HepG2 (cell line): Measurements from ENCODE around the gene ANAPC16. TPM values are rescaled to one million over a fixed set of nuclear protein-coding genes. Genes with fewer than 3 reads are reported as not detected.

ENCODE experiments used
- AHDC1 ChIP-seq: sonication (generic); formaldehyde crosslinking; IDR thresholded peaks from 2 replicates; pipeline ENCODE4 v1.5.1; 2020; ENCODE audit warnings: mild to moderate bottlenecking, missing genetic modification reagents, borderline replicate concordance
- NBN ChIP-seq: fragments of 450-650 bp; conservative IDR thresholded peaks from 2 replicates; pipeline ENCODE4 v1.6.1; 2017
- POLR2A ChIP-seq, 2 experiments: IDR thresholded peaks; 2 replicates each; pipeline ENCODE4 v1.6.1; 2011; ENCODE audit warnings: low read depth in 2 of 2, low read length in 2 of 2, mild to moderate bottlenecking in 1 of 2, moderate library complexity in 1 of 2; ENCODE audit not compliant: insufficient read depth in 1 of 2
- RBM22 ChIP-seq: fragments of 200-400 bp; formaldehyde crosslinking; optimal IDR thresholded peaks from 2 replicates; pipeline ENCODE3; 2017; ENCODE audit warnings: mild to moderate bottlenecking, low read length, moderate library complexity
- SMARCE1 ChIP-seq: fragments of 450-650 bp; IDR thresholded peaks from 2 replicates; pipeline ENCODE4 v1.6.1; 2017; ENCODE audit warnings: borderline replicate concordance
- THAP11 ChIP-seq: IDR thresholded peaks from 2 replicates; pipeline ENCODE4 v1.6.1; 2016; ENCODE audit warnings: missing biosample characterization, missing genetic modification reagents
- ZFAT ChIP-seq: sonication (generic); formaldehyde crosslinking; conservative IDR thresholded peaks from 2 replicates; pipeline ENCODE4 v1.8.1; 2023; ENCODE audit warnings: missing genetic modification reagents, inconsistent platforms
- ZNF160 ChIP-seq: sonication (generic); formaldehyde crosslinking; IDR thresholded peaks from 2 replicates; pipeline ENCODE4 v1.8.0; 2022; ENCODE audit warnings: mild to moderate bottlenecking, inconsistent platforms, missing genetic modification reagents
- ZNF251 ChIP-seq: sonication (generic); formaldehyde crosslinking; IDR thresholded peaks from 2 replicates; pipeline ENCODE4 v1.9.0; 2021; ENCODE audit warnings: mild to moderate bottlenecking, missing genetic modification reagents
- ZNF317 ChIP-seq: sonication (generic); formaldehyde crosslinking; IDR thresholded peaks from 2 replicates; pipeline ENCODE4 v1.5.0; 2020; ENCODE audit warnings: mild to moderate bottlenecking, missing genetic modification reagents
- ZNF33B ChIP-seq: sonication (generic); formaldehyde crosslinking; IDR thresholded peaks from 2 replicates; pipeline ENCODE4 v1.5.1; 2020; ENCODE audit warnings: mild to moderate bottlenecking, missing genetic modification reagents
- ZNF576 ChIP-seq: sonication (generic); formaldehyde crosslinking; IDR thresholded peaks from 2 replicates; pipeline ENCODE4 v1.4.0; 2020; ENCODE audit warnings: mild to moderate bottlenecking, missing genetic modification reagents
- ZSCAN12 ChIP-seq: sonication (generic); formaldehyde crosslinking; IDR thresholded peaks from 2 replicates; pipeline ENCODE4 v1.9.0; 2021; ENCODE audit warnings: mild to moderate bottlenecking, missing genetic modification reagents
- polyA plus RNA-seq, 8 experiments: library from polyadenylated mRNA; depleted of rRNA in 3 of 8; stranded (reverse) in 7 of 8; unstranded in 1 of 8; fragments of >200 nt; fragmentation: Illumina TruSeq in 4 of 8; extraction: Trizol in 4 of 8; gene quantifications; 2 replicates each; pipeline versions ENCODE4 v1.2.1 to v1.2.3, GENCODE V29; 2011 to 2016; ENCODE audit warnings: low read depth in 4 of 8, missing spikeins in 1 of 8, mixed read lengths in 1 of 8; ENCODE audit not compliant: insufficient read depth in 1 of 8
- total RNA-seq, 5 experiments: library from RNA; depleted of rRNA; stranded (reverse); fragments of >200 nt; fragmentation: Illumina TruSeq; extraction: Trizol; gene quantifications; 2 replicates each; pipeline ENCODE4 v1.2.3, GENCODE V29; 2016; ENCODE audit warnings: low read depth in 1 of 5
- TF ChIP-seq, protein P1 (sequence below): sonication (generic); formaldehyde crosslinking; IDR thresholded peaks from 2 replicates; pipeline ENCODE4 v1.4.0; 2020; ENCODE audit warnings: missing genetic modification reagents, borderline replicate concordance
- TF ChIP-seq, protein P2 (sequence below): sonication (generic); formaldehyde crosslinking; IDR thresholded peaks from 2 replicates; pipeline ENCODE4 v1.5.0; 2020; ENCODE audit warnings: missing genetic modification reagents
- TF ChIP-seq, protein P3 (sequence below): sonication (generic); formaldehyde crosslinking; IDR thresholded peaks from 2 replicates; pipeline ENCODE4 v1.5.1; 2020; ENCODE audit warnings: mild to moderate bottlenecking, missing genetic modification reagents, moderate library complexity

The ANAPC16 gene
- total and polyA plus RNA-seq, 2 of the 13 experiments (the other 11 are each of a cell fraction or from before 2014, with no cell fraction given): 74.8 to 89.4 TPM

DNA sequence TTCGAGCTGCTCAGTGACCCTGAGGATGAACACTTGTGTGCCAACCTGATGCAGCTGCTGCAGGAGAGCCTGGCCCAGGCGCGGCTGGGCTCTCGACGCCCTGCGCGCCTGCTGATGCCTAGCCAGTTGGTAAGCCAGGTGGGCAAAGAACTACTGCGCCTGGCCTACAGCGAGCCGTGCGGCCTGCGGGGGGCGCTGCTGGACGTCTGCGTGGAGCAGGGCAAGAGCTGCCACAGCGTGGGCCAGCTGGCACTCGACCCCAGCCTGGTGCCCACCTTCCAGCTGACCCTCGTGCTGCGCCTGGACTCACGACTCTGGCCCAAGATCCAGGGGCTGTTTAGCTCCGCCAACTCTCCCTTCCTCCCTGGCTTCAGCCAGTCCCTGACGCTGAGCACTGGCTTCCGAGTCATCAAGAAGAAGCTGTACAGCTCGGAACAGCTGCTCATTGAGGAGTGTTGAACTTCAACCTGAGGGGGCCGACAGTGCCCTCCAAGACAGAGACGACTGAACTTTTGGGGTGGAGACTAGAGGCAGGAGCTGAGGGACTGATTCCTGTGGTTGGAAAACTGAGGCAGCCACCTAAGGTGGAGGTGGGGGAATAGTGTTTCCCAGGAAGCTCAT, 59.0 kb downstream of the ANAPC16 start (continued):
- TF ChIP-seq ZNF317 (CRISPR knock-in tag): 0 out of 2 replicates have a peak, but pooled peaks have one; percentile 39
- TF ChIP-seq, protein P1, sequence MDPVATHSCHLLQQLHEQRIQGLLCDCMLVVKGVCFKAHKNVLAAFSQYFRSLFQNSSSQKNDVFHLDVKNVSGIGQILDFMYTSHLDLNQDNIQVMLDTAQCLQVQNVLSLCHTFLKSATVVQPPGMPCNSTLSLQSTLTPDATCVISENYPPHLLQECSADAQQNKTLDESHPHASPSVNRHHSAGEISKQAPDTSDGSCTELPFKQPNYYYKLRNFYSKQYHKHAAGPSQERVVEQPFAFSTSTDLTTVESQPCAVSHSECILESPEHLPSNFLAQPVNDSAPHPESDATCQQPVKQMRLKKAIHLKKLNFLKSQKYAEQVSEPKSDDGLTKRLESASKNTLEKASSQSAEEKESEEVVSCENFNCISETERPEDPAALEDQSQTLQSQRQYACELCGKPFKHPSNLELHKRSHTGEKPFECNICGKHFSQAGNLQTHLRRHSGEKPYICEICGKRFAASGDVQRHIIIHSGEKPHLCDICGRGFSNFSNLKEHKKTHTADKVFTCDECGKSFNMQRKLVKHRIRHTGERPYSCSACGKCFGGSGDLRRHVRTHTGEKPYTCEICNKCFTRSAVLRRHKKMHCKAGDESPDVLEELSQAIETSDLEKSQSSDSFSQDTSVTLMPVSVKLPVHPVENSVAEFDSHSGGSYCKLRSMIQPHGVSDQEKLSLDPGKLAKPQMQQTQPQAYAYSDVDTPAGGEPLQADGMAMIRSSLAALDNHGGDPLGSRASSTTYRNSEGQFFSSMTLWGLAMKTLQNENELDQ: no peak
- TF ChIP-seq, protein P2, sequence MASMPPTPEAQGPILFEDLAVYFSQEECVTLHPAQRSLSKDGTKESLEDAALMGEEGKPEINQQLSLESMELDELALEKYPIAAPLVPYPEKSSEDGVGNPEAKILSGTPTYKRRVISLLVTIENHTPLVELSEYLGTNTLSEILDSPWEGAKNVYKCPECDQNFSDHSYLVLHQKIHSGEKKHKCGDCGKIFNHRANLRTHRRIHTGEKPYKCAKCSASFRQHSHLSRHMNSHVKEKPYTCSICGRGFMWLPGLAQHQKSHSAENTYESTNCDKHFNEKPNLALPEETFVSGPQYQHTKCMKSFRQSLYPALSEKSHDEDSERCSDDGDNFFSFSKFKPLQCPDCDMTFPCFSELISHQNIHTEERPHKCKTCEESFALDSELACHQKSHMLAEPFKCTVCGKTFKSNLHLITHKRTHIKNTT (CRISPR knock-in tag): no peak
- no peak for TF ChIP-seq THAP11 (CRISPR knock-in tag)
- TF ChIP-seq, protein P3, sequence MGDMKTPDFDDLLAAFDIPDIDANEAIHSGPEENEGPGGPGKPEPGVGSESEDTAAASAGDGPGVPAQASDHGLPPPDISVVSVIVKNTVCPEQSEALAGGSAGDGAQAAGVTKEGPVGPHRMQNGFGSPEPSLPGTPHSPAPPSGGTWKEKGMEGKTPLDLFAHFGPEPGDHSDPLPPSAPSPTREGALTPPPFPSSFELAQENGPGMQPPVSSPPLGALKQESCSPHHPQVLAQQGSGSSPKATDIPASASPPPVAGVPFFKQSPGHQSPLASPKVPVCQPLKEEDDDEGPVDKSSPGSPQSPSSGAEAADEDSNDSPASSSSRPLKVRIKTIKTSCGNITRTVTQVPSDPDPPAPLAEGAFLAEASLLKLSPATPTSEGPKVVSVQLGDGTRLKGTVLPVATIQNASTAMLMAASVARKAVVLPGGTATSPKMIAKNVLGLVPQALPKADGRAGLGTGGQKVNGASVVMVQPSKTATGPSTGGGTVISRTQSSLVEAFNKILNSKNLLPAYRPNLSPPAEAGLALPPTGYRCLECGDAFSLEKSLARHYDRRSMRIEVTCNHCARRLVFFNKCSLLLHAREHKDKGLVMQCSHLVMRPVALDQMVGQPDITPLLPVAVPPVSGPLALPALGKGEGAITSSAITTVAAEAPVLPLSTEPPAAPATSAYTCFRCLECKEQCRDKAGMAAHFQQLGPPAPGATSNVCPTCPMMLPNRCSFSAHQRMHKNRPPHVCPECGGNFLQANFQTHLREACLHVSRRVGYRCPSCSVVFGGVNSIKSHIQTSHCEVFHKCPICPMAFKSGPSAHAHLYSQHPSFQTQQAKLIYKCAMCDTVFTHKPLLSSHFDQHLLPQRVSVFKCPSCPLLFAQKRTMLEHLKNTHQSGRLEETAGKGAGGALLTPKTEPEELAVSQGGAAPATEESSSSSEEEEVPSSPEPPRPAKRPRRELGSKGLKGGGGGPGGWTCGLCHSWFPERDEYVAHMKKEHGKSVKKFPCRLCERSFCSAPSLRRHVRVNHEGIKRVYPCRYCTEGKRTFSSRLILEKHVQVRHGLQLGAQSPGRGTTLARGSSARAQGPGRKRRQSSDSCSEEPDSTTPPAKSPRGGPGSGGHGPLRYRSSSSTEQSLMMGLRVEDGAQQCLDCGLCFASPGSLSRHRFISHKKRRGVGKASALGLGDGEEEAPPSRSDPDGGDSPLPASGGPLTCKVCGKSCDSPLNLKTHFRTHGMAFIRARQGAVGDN (CRISPR knock-in tag): peak; percentile 91
- peak; percentile 5 for TF ChIP-seq RBM22
- no peak for TF ChIP-seq ZNF576
- no peak for TF ChIP-seq SMARCE1
- TF ChIP-seq NBN: no peak
- no peak for TF ChIP-seq ZFAT (CRISPR knock-in tag)
- TF ChIP-seq ZNF33B: peak; percentile 71; the same call in 1 of the 2 replicates
- 0 out of 2 replicates have a peak, but pooled peaks have one; percentile 8 for TF ChIP-seq ZSCAN12
- TF ChIP-seq ZNF251 (CRISPR knock-in tag): no peak
- TF ChIP-seq AHDC1 (CRISPR knock-in tag): no peak
- TF ChIP-seq ZNF160 (CRISPR knock-in tag): peak; percentile 65; the same call in 1 of the 2 replicates
- TF ChIP-seq POLR2A (IDR thresholded peaks at IDR 0.05; ENCODE audit: insufficient read depth in 1 of 2, low read depth in 2 of 2, low read length in 2 of 2): no peak
